GM19043 (cell line): Measurements from ENCODE around the gene CSNK1G3.
"Not testable (repeated sequence)": the region's sequence is repeated elsewhere in the genome, so short reads cannot be mapped to it uniquely, and the experiment has no call there.

Source experiments
- ATAC-seq: cut with Tn5 transposase; IDR thresholded peaks from one replicate; pipeline ENCODE4 v1.9.1; 2021; ENCODE audit warnings: low read depth; ENCODE audit not compliant: unreplicated experiment

The CSNK1G3 gene

GRCh38 chr5:123511648-123512605 is at the start of gene CSNK1G3:
Gene CSNK1G3 (plus strand): TSS chr5:123512177. CDS start chr5:123545664, 33,487 bp downstream.
- ATAC-seq: peak; percentile 91

GRCh38 chr5:123466839-123467238 is 45.1 kb upstream of the CSNK1G3 start:
- not testable (repeated sequence) for ATAC-seq

GRCh38 chr5:123471385-123471784 is 40.6 kb upstream of the CSNK1G3 start:
- ATAC-seq: no peak

- ATAC-seq: no peak
Observed at GRCh38 chr5:123472150-123472924, 39.6 kb upstream of the CSNK1G3 start.

- no peak for ATAC-seq
Observed at GRCh38 chr5:123474228-123474627, 37.7 kb upstream of the CSNK1G3 start.

GRCh38 chr5:123476731-123477130 is 35.2 kb upstream of the CSNK1G3 start:
- no peak for ATAC-seq

GRCh38 chr5:123478546-123478945 is 33.4 kb upstream of the CSNK1G3 start:
- no peak for ATAC-seq

GRCh38 chr5:123482258-123482657 is 29.7 kb upstream of the CSNK1G3 start:
- no peak for ATAC-seq

GRCh38 chr5:123483446-123484077 is 28.4 kb upstream of the CSNK1G3 start:
- no peak for ATAC-seq

GRCh38 chr5:123485275-123485674 is 26.7 kb upstream of the CSNK1G3 start:
- no peak for ATAC-seq

- no peak for ATAC-seq
Observed at GRCh38 chr5:123486951-123487655, 24.9 kb upstream of the CSNK1G3 start.

GRCh38 chr5:123490974-123491373 is 21.0 kb upstream of the CSNK1G3 start:
- ATAC-seq: no peak

- ATAC-seq: not testable (repeated sequence)
Observed at GRCh38 chr5:123495211-123495610, 16.8 kb upstream of the CSNK1G3 start.

GRCh38 chr5:123496892-123497291 is 15.1 kb upstream of the CSNK1G3 start:
- no peak for ATAC-seq

- ATAC-seq: no peak
Observed at GRCh38 chr5:123500471-123500870, 11.5 kb upstream of the CSNK1G3 start.

- ATAC-seq: no peak
Observed at GRCh38 chr5:123502120-123502519, 9.9 kb upstream of the CSNK1G3 start.

- no peak for ATAC-seq
Observed at GRCh38 chr5:123503299-123503698, 8.7 kb upstream of the CSNK1G3 start.

GRCh38 chr5:123505633-123506032 is 6.3 kb upstream of the CSNK1G3 start:
- ATAC-seq: no peak

GRCh38 chr5:123508441-123508840 is 3.5 kb upstream of the CSNK1G3 start:
- ATAC-seq: no peak

- ATAC-seq: no peak
Observed at GRCh38 chr5:123511290-123511647, 708 bp upstream of the CSNK1G3 start.
